ENCODE data around the gene DDX54.

Gene DDX54, protein sequence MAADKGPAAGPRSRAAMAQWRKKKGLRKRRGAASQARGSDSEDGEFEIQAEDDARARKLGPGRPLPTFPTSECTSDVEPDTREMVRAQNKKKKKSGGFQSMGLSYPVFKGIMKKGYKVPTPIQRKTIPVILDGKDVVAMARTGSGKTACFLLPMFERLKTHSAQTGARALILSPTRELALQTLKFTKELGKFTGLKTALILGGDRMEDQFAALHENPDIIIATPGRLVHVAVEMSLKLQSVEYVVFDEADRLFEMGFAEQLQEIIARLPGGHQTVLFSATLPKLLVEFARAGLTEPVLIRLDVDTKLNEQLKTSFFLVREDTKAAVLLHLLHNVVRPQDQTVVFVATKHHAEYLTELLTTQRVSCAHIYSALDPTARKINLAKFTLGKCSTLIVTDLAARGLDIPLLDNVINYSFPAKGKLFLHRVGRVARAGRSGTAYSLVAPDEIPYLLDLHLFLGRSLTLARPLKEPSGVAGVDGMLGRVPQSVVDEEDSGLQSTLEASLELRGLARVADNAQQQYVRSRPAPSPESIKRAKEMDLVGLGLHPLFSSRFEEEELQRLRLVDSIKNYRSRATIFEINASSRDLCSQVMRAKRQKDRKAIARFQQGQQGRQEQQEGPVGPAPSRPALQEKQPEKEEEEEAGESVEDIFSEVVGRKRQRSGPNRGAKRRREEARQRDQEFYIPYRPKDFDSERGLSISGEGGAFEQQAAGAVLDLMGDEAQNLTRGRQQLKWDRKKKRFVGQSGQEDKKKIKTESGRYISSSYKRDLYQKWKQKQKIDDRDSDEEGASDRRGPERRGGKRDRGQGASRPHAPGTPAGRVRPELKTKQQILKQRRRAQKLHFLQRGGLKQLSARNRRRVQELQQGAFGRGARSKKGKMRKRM

DNA sequence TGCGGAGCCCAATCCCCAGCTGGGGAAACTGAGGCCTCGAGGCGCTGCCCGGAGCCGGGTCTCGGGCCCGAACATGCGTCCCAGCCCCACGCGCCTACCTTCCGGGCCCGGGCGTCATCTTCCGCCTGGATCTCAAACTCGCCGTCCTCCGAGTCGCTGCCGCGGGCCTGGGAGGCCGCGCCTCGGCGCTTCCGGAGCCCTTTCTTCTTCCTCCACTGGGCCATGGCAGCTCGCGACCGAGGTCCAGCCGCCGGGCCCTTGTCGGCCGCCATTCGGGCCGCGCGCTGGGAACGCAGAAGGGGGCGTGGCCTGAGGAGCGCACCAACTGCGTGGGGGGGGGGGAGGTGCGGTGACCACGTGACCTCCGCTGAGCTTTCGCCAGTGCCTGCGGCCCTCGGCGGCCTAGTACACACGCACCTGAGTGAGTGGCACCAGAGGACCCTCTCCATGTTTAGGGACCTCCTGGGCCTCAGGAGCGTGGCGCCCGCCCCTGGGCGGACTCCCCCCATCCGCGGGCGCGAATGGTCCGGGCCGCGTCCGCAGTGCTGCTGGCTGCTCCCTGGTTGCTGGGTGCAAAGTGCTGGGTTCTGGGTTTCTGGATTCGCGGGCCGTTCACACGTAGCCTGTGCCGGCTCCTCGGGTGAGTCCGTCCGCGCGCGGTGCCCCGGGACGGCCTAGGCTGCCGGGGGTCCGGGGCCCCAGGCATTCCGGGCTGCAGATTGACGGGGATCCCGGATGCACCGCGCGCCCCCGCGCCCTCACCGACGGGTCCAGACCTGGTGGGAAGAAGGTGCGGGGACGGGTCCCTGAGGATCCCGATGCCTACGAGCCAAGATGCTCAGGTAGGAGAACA lies at the start of gene DDX54, which contains the start of gene RITA1:
Gene DDX54, minus strand, starts transcription at position 299 of the 853 bp plus-strand sequence. Its CDS starts 27 bp downstream, at position 272.
Gene RITA1, plus strand, starts transcription at position 542 of the 853 bp plus-strand sequence. CDS start 1,026 bp downstream, outside the sequence.
- DNase-seq (ENCODE audit: low spot score), result peak; percentile 79

DNA sequence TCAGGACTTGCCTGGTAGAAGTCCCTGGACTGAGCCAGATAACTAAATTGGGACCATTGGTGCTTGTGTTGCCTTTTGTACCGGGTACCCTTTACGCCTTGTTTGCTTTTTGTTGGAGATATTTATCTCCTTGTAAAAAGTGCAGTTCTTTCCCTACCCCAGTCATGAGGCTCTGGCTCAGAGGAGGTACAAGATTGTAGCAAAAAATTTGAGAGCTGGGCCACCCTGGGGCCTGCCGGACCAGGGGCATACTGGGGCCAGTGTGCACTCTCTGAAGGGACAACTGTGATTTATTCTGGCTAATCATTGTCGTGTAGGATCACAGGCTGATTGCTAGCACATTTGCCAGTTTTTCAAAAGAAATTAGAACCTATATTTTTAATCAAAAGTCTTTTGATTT lies 49.2 kb upstream of the DDX54 start:
- no peak for DNase-seq (ENCODE audit: low spot score)

DNA sequence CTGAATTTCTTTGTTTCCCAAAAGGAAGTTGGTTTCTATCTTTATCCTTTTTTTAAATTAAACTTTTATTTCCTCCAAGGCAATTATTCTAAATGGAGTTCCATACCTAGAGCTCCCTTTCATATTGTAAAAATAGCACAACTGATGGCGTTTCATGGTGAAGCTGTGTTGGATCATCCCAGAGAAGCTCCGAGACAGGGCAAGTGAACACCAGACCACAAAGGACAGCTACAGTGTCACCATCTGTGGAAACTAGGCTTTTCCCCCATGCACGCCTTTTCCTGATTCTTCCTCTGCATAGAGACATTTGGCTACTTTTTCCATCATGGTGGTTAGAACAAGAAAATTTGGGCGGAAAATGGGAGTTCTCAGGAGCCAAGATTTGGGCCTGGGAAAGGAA lies 48.7 kb upstream of the DDX54 start:
- DNase-seq (ENCODE audit: low spot score), result no peak

DNA sequence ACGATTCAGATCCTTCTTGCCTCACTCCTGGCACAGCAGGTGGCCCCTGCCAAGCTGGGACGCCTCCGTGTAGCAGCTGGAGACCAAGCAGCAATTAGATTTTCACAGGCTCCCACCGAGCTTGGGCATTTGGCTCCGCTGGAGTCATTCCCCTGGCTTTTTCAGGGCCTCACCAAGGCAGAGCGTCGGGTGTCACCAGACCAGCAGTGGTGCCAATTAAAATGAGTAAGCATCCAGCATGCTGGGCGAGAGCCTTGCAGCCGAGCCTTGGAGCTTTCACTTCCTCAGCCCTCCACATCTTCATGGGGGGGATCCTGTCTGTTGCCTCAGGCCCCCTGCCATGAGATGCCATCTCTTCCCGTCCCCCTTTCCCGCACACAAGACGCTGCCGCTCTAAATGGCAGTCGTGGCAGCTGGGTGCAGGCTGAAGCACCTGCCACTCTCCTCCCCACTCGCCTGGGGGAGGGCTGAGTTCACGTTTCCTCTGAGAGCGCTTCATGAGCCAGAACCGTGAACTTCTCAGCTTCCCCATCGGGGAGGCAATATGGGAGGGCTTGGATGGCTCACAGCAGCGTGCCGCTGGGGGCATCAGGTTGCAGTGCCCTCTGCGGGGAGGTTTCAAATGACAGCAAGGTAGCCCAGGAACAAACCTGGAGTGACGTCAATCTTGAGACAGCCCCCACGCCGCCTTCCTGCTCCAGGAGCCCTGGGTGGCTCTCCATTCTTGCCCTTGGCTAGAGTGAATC lies 47.7 kb upstream of the DDX54 start:
- DNase-seq (ENCODE audit: low spot score), result peak; percentile 87

DNA sequence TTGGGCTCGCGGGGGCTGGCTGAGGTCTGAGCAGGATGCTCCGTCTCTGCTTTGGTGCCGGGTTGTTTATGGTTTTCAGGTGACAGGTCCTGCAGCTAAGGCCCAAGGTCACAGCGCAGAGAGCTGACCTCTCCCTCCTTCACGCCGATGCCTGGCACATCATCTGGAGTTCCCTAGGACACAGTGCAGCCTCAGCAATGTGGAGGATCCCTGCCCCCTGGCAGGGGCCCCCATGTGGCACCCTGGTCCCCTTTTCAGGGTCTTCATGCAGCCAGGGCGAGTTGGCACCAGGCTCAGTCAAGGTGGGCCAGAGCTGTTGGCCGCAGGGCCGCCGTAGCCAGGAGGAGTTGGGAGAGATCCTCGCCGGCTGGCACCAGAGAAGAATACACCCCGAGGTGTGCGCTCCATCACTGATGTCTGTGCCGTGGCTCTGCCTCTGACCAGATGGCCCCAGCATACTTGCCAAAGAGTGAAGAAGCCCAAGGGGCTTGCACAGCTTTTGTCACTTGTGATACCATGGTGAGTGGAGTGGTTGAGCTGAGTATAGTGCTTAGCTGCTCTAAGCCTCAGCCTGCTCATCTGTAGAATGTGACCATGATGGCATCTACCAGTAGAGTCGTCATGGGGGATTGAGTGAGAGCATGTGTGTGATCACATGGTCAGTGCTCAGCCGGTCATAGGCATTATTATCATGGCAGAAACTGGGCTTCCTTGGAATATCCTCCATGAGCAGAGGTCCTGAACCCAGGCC lies 47.0 kb upstream of the DDX54 start:
- DNase-seq (ENCODE audit: low spot score), result no peak

DNA sequence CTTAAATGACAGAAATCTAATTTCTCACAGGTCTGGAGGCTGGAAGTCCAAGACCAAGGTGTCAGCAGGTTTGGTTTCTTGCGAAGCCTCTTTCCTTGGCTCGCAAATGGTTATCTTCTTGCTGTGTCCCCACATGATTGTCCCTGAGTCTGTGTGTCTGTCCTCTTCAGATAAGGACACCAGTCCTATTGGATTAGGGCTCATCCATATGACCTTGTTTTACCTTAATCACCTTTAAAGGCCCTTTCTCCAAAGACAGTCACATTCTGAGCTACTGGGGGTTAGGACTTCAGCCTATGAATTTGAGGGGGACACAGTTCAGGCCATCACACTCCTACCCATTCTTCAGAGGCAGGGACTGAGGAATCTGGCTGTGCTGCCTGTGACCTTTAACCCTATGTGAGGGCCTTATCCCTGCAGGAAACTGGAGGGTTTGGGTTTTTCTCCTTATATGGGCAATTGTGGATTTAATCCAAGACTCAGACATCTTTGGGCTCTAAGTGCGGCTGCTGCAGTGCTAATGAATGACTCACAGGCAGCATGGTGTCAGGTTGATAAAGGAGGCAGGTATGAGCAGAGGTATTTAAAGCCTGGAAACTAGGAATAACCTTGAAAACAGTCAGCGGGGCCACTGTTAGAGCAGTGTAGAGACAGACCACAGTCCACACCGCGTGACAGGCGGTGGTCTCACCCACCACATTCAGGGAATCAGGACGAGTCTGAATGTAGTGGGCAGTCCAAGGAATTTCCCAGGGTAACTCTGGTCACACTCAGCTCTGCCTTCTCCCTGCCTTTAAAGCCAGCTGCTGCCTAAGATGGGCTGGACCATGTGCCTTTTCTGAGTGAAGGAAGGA lies 46.2 kb upstream of the DDX54 start:
- DNase-seq (ENCODE audit: low spot score), result no peak

DNA sequence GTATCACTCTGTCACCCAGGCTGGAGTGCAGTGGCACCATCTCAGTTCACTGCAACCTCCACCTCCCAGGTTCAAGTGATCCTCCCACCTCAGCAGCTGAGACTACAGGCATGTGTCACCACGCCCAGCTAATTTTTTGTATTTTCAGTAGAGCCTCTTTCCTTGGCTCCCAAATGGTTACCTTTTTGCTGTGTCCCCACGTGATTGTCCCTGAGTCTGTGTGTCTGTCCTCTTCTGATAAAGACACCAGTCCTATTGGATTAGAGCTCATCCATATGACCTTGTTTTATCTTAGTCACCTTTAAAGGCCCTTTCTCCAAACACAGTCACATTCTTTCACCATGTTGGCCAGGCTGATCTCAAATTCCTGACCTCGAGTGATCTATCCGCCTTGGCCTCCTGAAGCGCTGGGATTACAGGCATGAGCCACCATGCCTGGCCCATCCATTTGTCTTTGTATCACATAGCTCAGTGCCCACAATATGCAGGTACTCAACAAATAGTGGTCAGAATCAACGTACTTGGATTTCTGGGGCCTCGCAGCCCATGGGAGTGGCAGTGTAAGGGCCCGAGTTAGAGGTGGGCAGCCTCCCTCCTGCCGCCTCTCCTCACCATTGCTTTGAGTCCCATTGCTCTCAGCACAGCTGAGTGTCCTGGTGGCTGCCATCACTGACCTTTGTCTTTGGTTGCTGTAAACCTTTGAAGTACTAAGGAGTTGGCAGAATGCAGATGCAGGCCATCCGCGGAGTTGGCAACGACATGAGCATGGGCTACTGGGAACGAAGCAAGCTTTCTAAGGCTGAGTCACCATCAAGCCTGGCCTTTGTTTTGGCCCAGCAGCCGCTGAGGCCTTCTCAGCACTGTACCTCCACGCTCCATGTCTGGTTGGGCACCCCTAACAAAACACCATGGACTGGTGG lies 45.3 kb upstream of the DDX54 start:
- DNase-seq (ENCODE audit: low spot score), result no peak

DNA sequence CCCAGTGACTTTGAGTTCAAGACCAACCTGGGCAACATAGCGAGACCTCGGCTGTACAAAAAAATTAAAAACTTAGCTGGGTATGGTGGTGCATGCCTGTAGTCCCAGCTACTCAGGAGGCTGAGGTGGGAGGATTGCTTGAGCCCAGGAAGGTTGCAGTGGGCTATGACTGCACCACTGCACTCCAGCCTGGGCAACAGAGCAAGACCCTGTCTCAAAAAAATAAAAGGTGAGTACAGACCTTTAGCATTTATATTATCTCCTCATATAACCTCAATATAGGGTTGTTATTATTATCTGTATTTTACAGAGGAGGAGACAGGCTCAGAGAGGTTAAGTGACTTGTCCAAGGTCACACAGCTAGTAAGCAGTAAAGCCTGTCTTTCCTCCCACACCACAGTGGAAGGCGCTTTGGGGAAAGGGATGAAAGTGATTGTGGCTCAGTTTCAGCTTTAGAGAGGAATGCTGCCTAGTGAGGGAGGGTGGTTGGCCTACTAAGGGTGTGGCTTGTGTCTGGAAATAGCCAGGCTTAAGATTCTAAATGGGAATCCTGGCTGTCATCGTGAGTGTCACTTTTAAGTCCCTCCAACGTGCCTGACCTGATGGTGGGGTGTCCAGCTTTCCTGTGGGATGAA lies 43.2 kb upstream of the DDX54 start:
- DNase-seq (ENCODE audit: low spot score), result no peak

DNA sequence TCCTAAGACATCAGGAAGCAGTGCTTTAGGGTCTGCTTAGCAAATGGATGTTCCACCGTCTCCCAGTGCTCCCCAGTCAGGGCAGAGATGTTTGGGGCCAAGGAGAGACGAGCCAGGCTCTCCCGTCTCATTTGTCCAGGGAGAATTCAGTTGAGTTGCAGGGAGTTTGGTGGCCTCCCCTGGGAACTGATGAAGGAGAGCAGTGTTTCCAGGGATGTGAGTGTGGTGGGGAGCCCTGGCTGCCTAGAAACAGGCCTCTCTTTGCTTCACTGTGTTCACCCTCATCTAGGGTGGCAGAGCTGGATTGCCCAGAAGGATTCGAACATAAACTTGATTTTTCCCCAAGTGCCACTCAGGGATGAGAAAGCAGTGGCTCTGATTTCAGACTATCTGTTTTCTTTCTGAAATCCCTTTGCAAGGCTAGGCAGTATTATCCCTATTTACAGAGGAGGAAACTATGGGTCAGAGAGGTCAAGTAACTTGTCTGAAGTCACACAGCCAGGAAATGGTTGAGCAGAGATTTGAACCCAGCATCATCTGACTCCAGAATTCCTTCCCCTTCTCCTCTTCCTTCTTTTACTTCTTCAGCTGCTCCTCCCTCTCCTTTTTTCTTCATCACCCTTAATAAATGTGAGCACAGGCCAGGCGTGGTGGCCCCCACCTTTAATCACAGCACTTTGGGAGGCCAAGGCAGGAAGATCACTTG lies 42.6 kb upstream of the DDX54 start:
- no peak for DNase-seq (ENCODE audit: low spot score)

DNA sequence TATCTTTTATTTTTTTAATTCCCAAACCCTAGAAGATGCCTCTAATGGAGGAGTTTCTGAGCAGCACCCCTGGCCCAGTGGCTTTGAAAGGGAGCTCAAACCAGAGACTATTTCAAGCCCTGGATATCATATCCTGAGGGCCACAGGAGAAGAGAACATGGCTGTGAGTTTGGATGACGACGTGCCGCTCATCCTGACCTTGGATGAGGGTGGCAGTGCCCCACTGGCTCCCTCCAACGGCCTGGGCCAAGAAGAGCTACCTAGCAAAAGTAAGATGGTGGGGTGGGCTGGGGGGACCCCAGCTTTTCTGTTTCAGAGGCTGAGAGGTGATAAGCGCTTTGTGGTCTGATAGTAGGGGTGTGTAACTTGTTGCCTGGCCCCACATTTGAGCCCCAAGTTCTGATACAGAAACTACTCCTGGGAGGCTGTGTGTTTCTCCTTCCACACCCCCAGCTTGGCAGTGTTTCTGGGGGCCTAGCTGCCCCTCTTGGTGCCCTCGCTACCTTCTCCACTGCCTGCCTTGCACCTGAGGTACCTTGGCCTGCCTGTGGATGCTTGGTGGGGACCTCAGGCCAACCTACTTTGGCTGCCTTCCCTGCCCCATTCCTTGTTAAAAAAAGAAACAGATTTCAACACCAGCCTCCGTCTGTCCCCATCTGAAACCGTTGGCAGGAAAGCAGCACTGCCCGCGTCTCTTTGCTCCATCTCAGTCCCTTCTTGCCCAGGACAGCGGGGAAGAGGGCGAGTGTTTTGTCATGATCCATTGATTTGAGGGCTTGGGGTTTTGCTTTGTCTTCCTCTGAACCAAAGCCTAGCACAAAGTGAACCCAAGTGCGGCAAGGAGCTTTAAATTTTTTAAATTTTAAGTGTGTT lies 41.7 kb upstream of the DDX54 start:
- DNase-seq (ENCODE audit: low spot score), result peak; percentile 61

DNA sequence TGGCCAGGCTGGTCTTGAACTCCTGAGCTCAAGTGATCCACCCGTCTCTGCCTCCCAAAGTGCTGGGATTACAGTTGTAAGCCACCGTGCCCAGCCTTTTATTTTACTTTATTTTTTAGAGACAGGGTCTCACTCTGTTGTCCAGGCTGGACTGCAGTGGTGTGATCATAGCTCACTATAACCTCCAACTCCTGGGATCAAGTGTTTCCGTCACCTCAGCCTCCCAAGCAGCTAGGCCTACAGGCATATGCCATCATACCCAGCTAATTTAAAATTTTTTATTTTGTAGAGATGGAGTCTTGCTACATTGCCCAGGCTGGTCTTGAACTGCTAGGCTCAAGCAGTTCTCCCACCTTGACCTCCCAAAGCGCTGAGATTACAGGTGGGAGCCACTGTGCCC lies 39.7 kb upstream of the DDX54 start:
- DNase-seq (ENCODE audit: low spot score), result no peak

DNA sequence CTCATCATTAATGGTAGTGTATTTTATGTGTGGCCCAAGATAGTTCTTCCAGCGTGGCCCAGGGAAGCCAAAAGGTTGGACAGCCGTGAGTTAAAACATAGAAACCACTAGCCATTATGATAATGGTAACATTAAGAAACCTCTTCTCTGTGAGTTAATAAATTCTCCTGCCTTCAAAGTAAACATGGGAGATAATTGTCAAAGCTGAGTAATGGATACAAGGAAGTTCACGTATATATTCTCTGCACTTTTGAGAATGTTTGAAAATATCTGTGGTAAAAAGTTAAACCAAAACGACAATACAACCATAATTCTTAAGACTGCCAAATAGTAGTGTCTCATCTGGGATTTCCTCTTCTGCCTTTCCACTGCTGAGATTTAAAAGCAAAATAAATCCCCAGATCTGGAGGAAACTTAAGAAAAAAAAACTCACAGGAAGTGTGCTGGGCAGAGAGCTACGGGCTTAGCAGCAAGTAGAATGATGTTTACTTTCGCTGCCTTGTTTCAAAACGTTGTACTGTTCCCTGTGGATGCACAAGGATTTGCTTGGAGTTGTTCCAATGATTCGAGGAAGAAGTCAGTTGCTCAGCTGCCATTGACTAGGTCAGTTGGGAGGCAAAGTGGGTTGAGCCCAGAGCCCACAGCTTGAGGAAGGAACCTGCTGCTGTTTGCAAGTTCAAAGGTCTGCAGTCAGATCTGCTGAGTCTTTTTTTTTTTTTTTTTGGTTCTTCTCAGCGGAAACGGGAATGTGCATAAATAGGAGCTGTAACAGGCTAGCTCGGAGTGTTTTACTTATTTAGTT lies 37.7 kb upstream of the DDX54 start:
- peak; percentile 85 for DNase-seq (ENCODE audit: low spot score)

DNA sequence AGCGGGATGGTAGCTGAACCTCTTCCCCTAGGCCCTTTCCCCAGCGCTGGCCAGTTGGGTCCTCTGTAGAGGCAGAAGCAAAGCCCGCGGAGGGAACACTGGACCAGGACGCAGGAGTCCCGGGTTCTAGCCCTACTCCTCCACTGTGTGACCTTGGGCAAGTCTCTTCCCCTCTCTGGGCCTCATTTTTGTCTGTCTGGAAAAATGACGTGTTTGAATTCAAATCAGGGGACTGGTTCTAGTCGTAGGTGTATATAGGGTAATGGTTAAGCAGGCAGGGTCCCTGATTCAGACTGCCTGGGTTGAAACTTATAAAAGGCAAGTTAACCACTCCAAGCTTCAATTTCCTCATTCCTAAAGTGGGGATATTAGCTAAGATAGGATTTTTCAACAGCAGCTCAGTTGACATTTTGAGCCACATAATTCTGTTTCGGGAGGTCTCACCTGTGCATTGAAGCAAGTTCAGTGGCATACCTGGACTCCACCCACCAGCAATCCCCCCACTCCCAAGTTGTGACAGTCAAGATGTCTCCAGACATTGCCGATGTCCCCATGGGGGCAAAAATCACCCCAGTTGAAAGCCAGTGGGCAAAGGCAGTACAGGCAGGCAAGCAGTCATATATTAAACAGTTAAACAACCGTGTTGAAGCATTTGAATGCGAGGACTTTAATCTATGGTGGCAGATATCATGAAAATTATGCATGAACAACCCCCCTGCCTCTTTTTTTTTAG lies 36.9 kb upstream of the DDX54 start:
- DNase-seq (ENCODE audit: low spot score), result no peak

DNA sequence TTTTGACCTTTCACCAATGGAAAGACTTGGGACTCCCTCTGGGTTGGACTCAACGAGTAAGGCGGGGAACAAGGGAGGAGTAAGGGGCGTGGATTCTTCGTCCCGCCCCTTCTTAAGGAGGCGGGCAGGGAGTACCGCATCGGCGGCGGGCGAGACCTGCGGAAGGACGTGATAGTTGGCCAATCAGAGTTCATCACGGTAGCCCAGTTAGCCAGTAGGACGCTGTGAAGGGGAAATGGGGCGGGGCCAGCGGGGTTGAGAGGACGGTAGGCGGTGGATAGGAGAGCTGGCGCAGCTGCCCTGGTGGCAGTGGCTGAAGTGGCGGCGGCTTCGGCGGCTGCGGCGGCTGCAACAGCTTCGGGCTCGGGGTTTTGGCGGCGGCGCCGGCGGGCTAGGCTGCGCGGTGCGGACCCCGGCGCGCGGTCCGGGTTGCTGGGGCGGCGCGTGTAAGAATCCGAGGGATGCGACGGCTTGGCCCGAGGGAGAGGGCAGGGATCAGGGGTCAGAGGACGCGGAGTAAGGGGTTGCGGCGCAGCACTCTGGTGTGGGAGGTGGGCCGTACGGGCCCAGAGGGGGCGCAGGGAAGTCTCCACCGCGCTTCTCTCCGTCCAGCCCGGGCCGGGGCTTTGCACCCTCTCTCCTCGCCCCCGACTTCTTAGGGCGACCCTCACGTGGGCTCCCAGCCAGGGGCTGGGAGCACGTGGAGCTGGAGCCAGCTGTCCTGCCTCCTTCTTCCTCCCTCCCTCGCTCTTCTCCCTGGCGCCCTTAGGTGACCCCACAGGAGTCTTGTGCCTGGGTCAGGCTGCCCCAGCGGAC lies 36.1 kb upstream of the DDX54 start, which contains the start of gene TPCN1:
Gene TPCN1, plus strand, starts transcription at position 284 of the 816 bp plus-strand sequence. CDS start 5,389 bp downstream, outside the sequence.
- peak; percentile 100 for DNase-seq (ENCODE audit: low spot score)
